ENCODE results near the gene CILP.
A peak's percentile ranks its signal among the peaks of the same experiment; 100 is the strongest.
"Not testable (repeated sequence)": the region's sequence is repeated elsewhere in the genome, so short reads cannot be mapped to it uniquely, and the experiment has no call there.

Gene CILP

GRCh38 chr15:65194826-65195547 lies 16.3 kb downstream of the CILP start:
- DNase-seq (ENCODE audit: low read depth in 2 of 2) = no peak

- DNase-seq (ENCODE audit: low read depth in 2 of 2) = no peak
Observed at GRCh38 chr15:65192016-65192415, 19.3 kb downstream of the CILP start.

DNA sequence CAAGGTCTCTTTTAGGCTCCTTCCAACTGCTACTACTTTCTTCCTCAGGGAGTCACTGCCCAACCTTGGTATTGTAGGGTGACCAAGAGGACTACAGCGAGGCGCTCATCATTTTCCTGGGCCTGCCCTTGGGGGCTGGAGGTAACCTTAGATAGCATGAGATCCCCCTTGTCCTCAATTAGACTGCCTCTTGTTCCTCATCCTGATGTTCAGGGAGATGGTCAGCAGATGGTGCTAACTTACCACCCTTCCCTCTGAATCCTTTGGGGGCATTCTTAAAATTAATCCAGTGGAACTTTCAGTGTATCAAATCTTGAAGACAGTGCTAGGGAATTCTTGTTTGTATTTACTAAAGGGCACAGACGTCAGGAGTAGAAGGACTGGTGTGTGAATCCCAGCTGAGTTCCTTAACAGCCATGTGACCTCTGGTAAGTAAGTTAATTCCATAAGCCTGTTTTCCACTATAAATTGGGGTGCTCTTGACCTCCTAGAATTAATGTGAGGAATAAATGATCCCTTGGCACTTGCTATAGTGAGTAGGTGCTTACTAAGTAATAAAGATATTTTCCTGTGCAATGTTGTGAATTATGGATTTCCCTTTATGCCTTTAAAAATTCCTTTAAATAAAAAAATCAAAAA lies 22.1 kb downstream of the CILP start:
- no peak for DNase-seq (ENCODE audit: low read depth in 2 of 2)

DNA sequence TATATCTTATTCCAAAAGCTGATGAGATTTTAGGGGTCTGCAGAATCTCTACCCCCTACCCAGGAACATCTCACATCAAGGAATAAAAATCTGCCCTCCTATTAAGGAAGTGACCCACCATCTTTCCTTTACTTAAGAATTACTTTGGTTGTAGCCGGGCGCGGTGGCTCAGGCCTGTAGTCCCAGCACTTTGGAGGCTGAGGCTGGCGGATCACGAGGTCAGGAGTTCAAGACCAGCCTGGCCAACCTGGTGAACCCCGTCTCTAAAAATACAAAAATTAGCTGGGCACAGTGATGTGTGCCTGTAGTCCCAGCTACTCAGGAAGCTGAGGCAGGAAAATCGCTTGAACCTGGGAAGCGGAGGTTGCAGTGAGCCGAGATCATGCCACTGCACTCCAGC lies 22.8 kb downstream of the CILP start:
- DNase-seq (ENCODE audit: low read depth in 2 of 2) = not testable (repeated sequence)

GRCh38 chr15:65184868-65185717 lies 26.2 kb downstream of the CILP start, which contains the start of gene CLPX:
Gene CLPX (minus strand): TSS chr15:65185342. CDS start chr15:65185153, 189 bp downstream.
- peak; percentile 85 for DNase-seq (ENCODE audit: low read depth in 2 of 2)

- DNase-seq (ENCODE audit: low read depth in 2 of 2) = peak in 1 of 2 donors; percentile 6
Observed at GRCh38 chr15:65184305-65184867, 26.9 kb downstream of the CILP start.

DNA sequence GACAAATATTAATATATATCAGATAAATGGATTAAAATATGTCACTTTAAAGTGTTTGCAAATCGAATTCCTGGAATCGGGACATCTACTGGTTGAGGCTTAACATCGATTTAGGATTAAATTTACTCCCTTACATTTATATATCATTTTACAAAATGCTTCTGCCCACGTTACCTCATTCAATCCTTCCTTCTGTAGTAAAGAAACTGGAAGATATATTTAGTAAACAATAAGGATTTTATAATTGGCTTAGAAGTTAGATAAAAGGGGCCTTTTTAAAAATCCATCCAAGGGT lies 27.5 kb downstream of the CILP start:
- DNase-seq (ENCODE audit: low read depth in 2 of 2) = no peak

DNA sequence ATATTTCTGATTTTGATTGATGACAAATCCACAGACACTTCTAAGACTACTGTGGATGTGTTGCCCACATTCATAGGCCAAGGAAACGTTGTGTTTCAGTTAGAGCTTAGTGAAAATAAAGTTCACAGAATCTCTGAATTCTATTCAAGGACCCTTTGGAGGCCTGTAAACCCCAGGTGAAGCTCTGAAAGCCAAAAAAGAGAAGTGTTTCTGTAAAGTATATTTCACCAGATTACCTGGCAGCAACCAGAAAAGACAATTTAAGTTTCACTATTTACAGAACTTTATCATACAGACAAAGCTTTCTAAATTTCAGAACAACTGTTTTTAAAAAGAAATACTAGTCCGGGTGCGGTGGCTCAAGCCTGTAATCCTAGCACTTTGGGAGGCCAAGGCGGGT lies 28.7 kb downstream of the CILP start:
- no peak for DNase-seq (ENCODE audit: low read depth in 2 of 2)

- not testable (repeated sequence) for DNase-seq (ENCODE audit: low read depth in 2 of 2)
Observed at GRCh38 chr15:65181582-65182353, 29.5 kb downstream of the CILP start.

GRCh38 chr15:65180167-65180566 lies 31.1 kb downstream of the CILP start:
- no peak for DNase-seq (ENCODE audit: low read depth in 2 of 2)

DNA sequence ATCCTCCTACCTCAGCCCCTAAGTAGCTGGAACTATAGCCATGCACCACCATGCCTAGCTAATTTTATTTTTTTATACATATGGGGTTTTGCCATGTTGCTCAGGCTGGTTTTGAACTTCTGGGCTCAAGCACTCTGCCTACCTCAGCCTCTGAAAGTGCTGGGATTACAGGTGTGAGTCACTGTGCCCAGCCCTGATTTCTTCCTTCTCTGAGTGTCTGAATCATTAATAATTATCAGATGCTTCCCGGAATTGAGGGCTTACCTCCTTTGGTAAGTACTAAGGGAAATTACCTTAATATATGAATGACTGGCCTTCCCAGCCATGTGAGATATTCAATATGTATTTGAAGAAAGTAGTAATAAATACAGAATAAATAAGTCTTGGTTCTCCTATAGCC lies 33.4 kb downstream of the CILP start:
- DNase-seq (ENCODE audit: low read depth in 2 of 2) = no peak

DNA sequence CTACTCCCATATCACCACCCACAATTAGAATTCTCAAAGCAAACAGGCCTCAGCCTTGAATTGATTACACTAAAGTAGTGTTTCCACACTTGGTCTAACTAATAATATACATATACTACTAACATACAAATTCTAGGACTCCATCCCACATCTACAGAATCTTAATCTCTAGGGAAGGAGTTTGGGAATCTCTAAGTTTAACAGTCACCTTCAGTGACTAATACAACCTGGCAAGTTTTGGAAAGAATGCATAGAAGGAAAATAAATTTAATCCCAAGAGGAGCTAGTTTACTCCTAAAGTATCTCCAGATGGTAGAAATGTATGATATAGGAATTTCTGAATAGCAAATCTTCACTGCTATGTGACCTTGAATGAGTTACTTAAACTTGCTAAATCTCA lies 35.2 kb downstream of the CILP start:
- DNase-seq (ENCODE audit: low read depth in 2 of 2) = no peak

GRCh38 chr15:65175511-65175910 lies 35.8 kb downstream of the CILP start:
- no peak for DNase-seq (ENCODE audit: low read depth in 2 of 2)

GRCh38 chr15:65174509-65174908 lies 36.8 kb downstream of the CILP start:
- no peak for DNase-seq (ENCODE audit: low read depth in 2 of 2)

GRCh38 chr15:65172531-65172930 lies 38.7 kb downstream of the CILP start:
- no peak for DNase-seq (ENCODE audit: low read depth in 2 of 2)

DNA sequence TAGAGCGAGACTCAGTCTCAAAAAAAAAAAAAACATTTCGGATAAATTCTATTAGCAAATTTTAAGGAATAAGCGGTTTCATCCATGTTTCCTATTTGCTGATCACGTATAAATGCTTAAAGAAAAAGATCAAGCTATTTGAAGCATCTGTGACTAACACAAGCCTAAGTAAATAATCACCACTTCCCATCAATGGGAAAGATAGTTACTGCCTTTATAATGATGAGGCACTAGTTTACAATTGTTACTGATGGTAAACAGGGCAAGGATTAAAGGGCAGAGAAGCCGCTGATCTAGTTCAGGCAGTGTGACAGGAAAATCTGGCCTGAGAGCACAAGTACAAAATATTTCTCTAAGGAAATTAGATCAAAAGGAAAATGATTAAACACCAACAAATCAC lies 39.8 kb downstream of the CILP start:
- DNase-seq (ENCODE audit: low read depth in 2 of 2) = no peak

- DNase-seq (ENCODE audit: low read depth in 2 of 2) = no peak
Observed at GRCh38 chr15:65165875-65166274, 45.4 kb downstream of the CILP start.

- DNase-seq (ENCODE audit: low read depth in 2 of 2) = no peak
Observed at GRCh38 chr15:65164139-65164538, 47.1 kb downstream of the CILP start.

GRCh38 chr15:65163041-65163440 lies 48.2 kb downstream of the CILP start:
- DNase-seq (ENCODE audit: low read depth in 2 of 2) = no peak

DNA sequence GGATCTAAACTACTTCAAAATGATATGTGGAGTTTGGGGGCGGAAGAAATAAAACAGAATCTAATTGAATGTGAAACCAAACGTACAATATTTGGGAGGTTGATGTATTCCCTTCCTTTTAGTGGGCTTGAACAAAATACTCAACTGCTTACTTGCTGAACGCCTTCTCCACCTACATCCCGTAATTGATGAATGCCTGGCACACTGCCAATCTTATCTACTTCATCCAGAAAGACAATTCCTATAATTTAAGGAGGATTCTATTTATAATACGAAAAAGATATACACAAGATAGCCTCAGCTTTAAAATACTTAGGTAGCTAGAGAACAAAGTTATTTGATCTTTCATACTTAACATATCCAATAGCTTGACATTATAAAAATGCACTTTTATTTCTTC lies 54.6 kb downstream of the CILP start:
- no peak for DNase-seq (ENCODE audit: low read depth in 2 of 2)

GRCh38 chr15:65154720-65155119 lies 56.6 kb downstream of the CILP start:
- no peak for DNase-seq (ENCODE audit: low read depth in 2 of 2)

DNA sequence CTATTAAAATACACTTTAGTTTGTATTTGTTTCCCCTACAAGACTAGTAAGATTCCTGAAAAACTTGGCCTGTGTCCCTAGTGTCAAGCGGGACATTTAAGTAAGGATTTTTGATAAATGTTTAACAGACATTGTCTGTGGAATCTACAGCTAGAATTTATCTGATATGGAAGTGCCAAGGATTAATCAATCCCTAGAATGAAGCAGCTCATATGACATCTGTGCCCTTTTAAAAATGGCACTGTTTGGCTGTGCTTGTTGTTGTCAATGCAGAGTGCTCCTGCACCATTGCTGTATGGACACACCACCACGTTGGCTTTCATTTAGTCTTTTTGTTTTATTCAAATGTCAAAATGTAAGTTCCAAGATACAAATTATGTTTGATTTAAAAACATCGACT lies 63.4 kb downstream of the CILP start:
- DNase-seq (ENCODE audit: low read depth in 2 of 2) = no peak

All from stimulated activated CD4-positive, alpha-beta T cell treated with anti-CD3 and anti-CD28 coated beads, Interleukin-1b, Interleukin-23, amount 100 ng/mL, for 4 hours (primary cell).